Breast epithelium (tissue), 3 donors: ENCODE measurements around the gene CGRRF1.

Experiments
- CTCF ChIP-seq, 3 donors: fragments of 450-650 bp; IDR thresholded peaks; one replicate each; pipeline ENCODE4 v1.5.1; 2016 to 2017; ENCODE audit warnings: antibody characterized with exemption in 3 of 3, mild to moderate bottlenecking in 3 of 3, moderate library complexity in 3 of 3
- POLR2AphosphoS5 ChIP-seq, 3 donors: sonication (generic); formaldehyde crosslinking; IDR thresholded peaks; one replicate each; pipeline ENCODE4 v1.6.1; 2017; ENCODE audit warnings: antibody characterized with exemption in 3 of 3

- TF ChIP-seq CTCF (IDR thresholded peaks at IDR 0.05) (no peak), POLR2AphosphoS5 (IDR thresholded peaks at IDR 0.05) (no peak)
These were observed 21.9 kb upstream of the CGRRF1 start for GRCh38 chr14:54487771-54488170.
